Measurements from ENCODE around the gene NTSR1.

Gene NTSR1

DNA sequence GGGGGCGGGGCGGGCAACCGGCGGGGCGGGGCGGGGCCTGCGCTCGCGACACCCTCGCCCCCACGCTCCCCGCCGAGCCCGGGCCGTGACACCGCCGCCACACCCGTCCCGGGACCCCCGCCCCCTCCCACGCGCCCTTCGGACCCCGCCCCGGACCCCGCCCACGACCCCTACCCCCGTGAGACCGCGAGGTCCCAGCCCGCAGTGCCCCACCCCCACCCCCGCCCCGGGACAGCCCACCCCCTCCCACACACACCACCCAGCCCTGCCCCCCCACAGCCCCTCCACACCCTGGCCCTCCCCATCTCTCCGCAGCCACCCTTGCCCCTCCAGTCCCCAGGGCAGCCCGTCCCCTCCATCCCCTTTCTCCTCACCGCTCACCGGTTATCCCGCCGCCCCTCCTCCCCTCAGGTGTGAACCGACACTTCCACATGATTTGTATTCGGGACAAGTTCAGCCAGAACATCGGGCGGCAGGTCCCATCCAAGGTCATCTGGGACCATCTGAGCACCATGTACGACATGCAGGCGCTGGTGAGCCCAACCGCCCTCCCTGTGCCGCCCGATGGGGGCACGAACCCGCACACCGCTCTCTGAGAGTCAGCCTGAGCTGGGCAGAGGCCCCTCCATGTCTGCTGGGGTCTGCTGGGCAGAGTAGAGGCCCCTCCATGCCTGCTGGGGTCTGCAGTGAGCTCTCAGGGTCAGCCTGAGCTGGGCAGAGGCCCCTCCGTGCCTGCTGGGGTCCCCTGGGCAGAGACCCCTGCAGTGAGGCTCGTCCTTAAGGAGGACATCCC, 88.3 kb downstream of the NTSR1 start:
- no peak overlapping the region for H3K27ac ChIP-seq
- H3K4me2 ChIP-seq = peak overlapping the region; percentile 25; the same call in 1 of the 2 replicates
- no peak overlapping the region for H3K4me3 ChIP-seq (IDR thresholded peaks at IDR 0.05; ENCODE audit: insufficient read depth, low read depth, low read length)
- no peak overlapping the region; the same call in 1 of the 2 replicates for H3K9ac ChIP-seq
- no peaks in the 10 kb centered on the region for H4K20me1 ChIP-seq (ENCODE audit: insufficient read depth)
- H3K4me1 ChIP-seq (ENCODE audit: low read depth, poor library complexity, severe bottlenecking) = peaks cover 28% of the 10 kb centered on the region
- H3K27me3 ChIP-seq (ENCODE audit: insufficient read depth, low read depth) = peaks cover 8% of the 10 kb centered on the region; the same call in 1 of the 2 replicates
- TF ChIP-seq, protein P1, sequence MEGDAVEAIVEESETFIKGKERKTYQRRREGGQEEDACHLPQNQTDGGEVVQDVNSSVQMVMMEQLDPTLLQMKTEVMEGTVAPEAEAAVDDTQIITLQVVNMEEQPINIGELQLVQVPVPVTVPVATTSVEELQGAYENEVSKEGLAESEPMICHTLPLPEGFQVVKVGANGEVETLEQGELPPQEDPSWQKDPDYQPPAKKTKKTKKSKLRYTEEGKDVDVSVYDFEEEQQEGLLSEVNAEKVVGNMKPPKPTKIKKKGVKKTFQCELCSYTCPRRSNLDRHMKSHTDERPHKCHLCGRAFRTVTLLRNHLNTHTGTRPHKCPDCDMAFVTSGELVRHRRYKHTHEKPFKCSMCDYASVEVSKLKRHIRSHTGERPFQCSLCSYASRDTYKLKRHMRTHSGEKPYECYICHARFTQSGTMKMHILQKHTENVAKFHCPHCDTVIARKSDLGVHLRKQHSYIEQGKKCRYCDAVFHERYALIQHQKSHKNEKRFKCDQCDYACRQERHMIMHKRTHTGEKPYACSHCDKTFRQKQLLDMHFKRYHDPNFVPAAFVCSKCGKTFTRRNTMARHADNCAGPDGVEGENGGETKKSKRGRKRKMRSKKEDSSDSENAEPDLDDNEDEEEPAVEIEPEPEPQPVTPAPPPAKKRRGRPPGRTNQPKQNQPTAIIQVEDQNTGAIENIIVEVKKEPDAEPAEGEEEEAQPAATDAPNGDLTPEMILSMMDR (conservative IDR thresholded peaks at IDR 0.05; ENCODE audit: low read depth, low read length) = no peak
- peaks cover 7% of the 10 kb centered on the region; the same call in 1 of the 2 replicates for H3K36me3 ChIP-seq (ENCODE audit: insufficient read depth)
- H2AFZ ChIP-seq (ENCODE audit: low read depth) = no peak overlapping the region; the same call in 1 of the 2 replicates
- H3K79me2 ChIP-seq (ENCODE audit: insufficient read depth, low read depth) = no peaks in the 10 kb centered on the region

- TF ChIP-seq, protein P1 (conservative IDR thresholded peaks at IDR 0.05; ENCODE audit: low read depth, low read length) = no peak
- Histone ChIP-seq H3K79me2 (ENCODE audit: insufficient read depth, low read depth) (no peaks in the 10 kb centered on the region), H3K36me3 (ENCODE audit: insufficient read depth) (peaks cover 7% of the 10 kb centered on the region; the same call in 1 of the 2 replicates), H3K4me1 (ENCODE audit: low read depth, poor library complexity, severe bottlenecking) (peaks cover 22% of the 10 kb centered on the region), H3K9ac (no peak overlapping the region), H3K27me3 (ENCODE audit: insufficient read depth, low read depth) (no peaks in the 10 kb centered on the region), H4K20me1 (ENCODE audit: insufficient read depth) (no peaks in the 10 kb centered on the region), H3K4me3 (IDR thresholded peaks at IDR 0.05; ENCODE audit: insufficient read depth, low read depth, low read length) (no peak overlapping the region), H3K4me2 (no peak overlapping the region; the same call in 1 of the 2 replicates), H2AFZ (ENCODE audit: low read depth) (no peak overlapping the region), H3K27ac (no peak overlapping the region)
Observed at GRCh38 chr20:62797671-62798532, 89.3 kb downstream of the NTSR1 start.

DNA sequence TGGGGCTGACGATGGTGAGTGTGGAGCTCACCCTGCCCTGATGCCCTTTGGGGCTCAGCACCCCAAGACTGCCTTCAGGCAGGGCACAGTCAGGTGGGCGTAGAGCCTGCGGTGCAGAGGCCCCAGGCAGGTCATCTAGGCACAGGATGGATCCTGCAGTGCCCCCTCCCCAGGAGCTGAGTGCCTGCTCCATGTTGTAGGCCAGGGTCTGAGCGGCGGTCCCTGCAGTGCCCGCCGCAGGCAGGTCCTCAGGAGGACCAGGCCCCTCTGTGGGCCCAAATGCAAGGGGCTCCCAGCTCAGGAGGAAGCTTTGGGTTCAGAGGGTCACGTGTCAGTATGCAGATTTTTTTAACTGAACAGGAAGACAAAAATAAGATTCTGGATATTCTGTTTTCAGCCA, 90.4 kb downstream of the NTSR1 start:
- no peak overlapping the region for H3K9ac ChIP-seq
- no peak overlapping the region for H3K4me3 ChIP-seq (IDR thresholded peaks at IDR 0.05; ENCODE audit: insufficient read depth, low read depth, low read length)
- peaks cover 14% of the 10 kb centered on the region for H3K4me1 ChIP-seq (ENCODE audit: low read depth, poor library complexity, severe bottlenecking)
- no peak overlapping the region for H2AFZ ChIP-seq (ENCODE audit: low read depth)
- peaks cover 7% of the 10 kb centered on the region; the same call in 1 of the 2 replicates for H3K36me3 ChIP-seq (ENCODE audit: insufficient read depth)
- no peaks in the 10 kb centered on the region for H4K20me1 ChIP-seq (ENCODE audit: insufficient read depth)
- H3K27ac ChIP-seq = no peak overlapping the region
- H3K79me2 ChIP-seq (ENCODE audit: insufficient read depth, low read depth) = no peaks in the 10 kb centered on the region
- H3K27me3 ChIP-seq (ENCODE audit: insufficient read depth, low read depth) = no peaks in the 10 kb centered on the region
- TF ChIP-seq, protein P1 (conservative IDR thresholded peaks at IDR 0.05; ENCODE audit: low read depth, low read length) = no peak
- no peak overlapping the region for H3K4me2 ChIP-seq

DNA sequence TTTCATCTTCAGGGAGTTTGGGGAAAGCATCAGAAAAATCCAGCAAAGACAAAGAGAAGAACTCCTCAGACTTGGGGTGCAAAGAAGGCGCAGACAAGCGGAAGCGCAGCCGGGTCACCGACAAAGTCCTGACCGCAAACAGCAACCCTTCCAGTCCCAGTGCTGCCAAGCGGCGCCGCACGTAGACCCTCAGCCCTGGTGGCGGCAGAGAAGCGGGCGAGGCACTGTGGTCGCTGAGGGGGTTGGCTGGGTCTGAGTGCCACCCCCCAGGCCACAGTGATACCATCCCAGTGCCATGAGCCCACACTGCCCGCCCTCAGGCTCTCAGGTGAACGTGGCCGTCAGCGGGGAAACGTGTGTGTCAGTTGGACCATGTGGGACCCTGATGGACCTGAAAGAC, 90.8 kb downstream of the NTSR1 start:
- TF ChIP-seq, protein P1 (conservative IDR thresholded peaks at IDR 0.05; ENCODE audit: low read depth, low read length) = no peak
- H3K4me2 ChIP-seq = no peak overlapping the region
- no peak overlapping the region for H3K9ac ChIP-seq
- peaks cover 7% of the 10 kb centered on the region; the same call in 1 of the 2 replicates for H3K36me3 ChIP-seq (ENCODE audit: insufficient read depth)
- H3K4me3 ChIP-seq (IDR thresholded peaks at IDR 0.05; ENCODE audit: insufficient read depth, low read depth, low read length) = no peak overlapping the region
- H4K20me1 ChIP-seq (ENCODE audit: insufficient read depth) = no peaks in the 10 kb centered on the region
- peaks cover 16% of the 10 kb centered on the region for H3K4me1 ChIP-seq (ENCODE audit: low read depth, poor library complexity, severe bottlenecking)
- H3K27ac ChIP-seq = no peak overlapping the region
- no peaks in the 10 kb centered on the region for H3K79me2 ChIP-seq (ENCODE audit: insufficient read depth, low read depth)
- no peak overlapping the region for H2AFZ ChIP-seq (ENCODE audit: low read depth)
- no peaks in the 10 kb centered on the region for H3K27me3 ChIP-seq (ENCODE audit: insufficient read depth, low read depth)
